Activated CD8-positive, alpha-beta memory T cell treated with anti-CD3 and anti-CD28 coated beads for 4 hours (primary cell): ENCODE measurements around the gene IRAK3.

Source experiments
- DNase-seq, 2 donors: peaks; one replicate each; pipeline ENCODE4 v3.0.0-alpha.2; 2020; ENCODE audit warnings: low read depth in 2 of 2

Gene IRAK3

GRCh38 chr12:66188584-66189485, at the start of gene IRAK3:
IRAK3 (plus strand) TSS chr12:66189214; CDS start chr12:66189300, 86 bp downstream.
- no peak for DNase-seq

- no peak for DNase-seq
These were observed 49.7 kb upstream of the IRAK3 start for GRCh38 chr12:66139328-66139727.

- no peak for DNase-seq
These were observed 48.3 kb upstream of the IRAK3 start for GRCh38 chr12:66140731-66141130.

GRCh38 chr12:66141299-66141698, 47.7 kb upstream of the IRAK3 start:
- DNase-seq = no peak

- DNase-seq = no peak
These were observed 46.2 kb upstream of the IRAK3 start for GRCh38 chr12:66142826-66143225.

- DNase-seq = no peak
These were observed 45.1 kb upstream of the IRAK3 start for GRCh38 chr12:66143868-66144267.

GRCh38 chr12:66144791-66145754, 43.9 kb upstream of the IRAK3 start:
- no peak for DNase-seq

- DNase-seq = no peak
These were observed 39.2 kb upstream of the IRAK3 start for GRCh38 chr12:66149702-66150398.

- no peak for DNase-seq
These were observed 36.3 kb upstream of the IRAK3 start for GRCh38 chr12:66152732-66153131.

- DNase-seq = no peak
These were observed 34.2 kb upstream of the IRAK3 start for GRCh38 chr12:66154776-66155175.

- no peak for DNase-seq
These were observed 32.4 kb upstream of the IRAK3 start for GRCh38 chr12:66156654-66157053.

GRCh38 chr12:66159123-66159522, 29.9 kb upstream of the IRAK3 start:
- DNase-seq = no peak

- DNase-seq = no peak
These were observed 28.3 kb upstream of the IRAK3 start for GRCh38 chr12:66160704-66161103.

GRCh38 chr12:66162701-66163100, 26.3 kb upstream of the IRAK3 start:
- no peak for DNase-seq

- DNase-seq = no peak
These were observed 25.7 kb upstream of the IRAK3 start for GRCh38 chr12:66163289-66163688.

- DNase-seq = no peak
These were observed 24.6 kb upstream of the IRAK3 start for GRCh38 chr12:66164349-66164821.

GRCh38 chr12:66165141-66165540, 23.9 kb upstream of the IRAK3 start:
- DNase-seq = no peak

GRCh38 chr12:66166561-66166960, 22.5 kb upstream of the IRAK3 start:
- DNase-seq = no peak

- no peak for DNase-seq
These were observed 20.6 kb upstream of the IRAK3 start for GRCh38 chr12:66168410-66168809.

- DNase-seq = peak; percentile 72 to 76
These were observed 19.5 kb upstream of the IRAK3 start, which contains the start of gene TMBIM4 for GRCh38 chr12:66169221-66170170. TMBIM4 (minus strand) TSS chr12:66169996; CDS start chr12:66169951, 45 bp downstream.
